Measurements from ENCODE around the gene XBP1. TPM values are rescaled to one million over a fixed set of nuclear protein-coding genes. Genes with fewer than 3 reads are reported as not detected.
"Not testable (repeated sequence)": the region's sequence is repeated elsewhere in the genome, so short reads cannot be mapped to it uniquely, and the experiment has no call there.

The XBP1 gene
- polyA plus RNA-seq (ENCODE audit: insufficient read length in 3 of 3), result 100 to 1,000 TPM; 132 to 149 (median 136) TPM

DNA sequence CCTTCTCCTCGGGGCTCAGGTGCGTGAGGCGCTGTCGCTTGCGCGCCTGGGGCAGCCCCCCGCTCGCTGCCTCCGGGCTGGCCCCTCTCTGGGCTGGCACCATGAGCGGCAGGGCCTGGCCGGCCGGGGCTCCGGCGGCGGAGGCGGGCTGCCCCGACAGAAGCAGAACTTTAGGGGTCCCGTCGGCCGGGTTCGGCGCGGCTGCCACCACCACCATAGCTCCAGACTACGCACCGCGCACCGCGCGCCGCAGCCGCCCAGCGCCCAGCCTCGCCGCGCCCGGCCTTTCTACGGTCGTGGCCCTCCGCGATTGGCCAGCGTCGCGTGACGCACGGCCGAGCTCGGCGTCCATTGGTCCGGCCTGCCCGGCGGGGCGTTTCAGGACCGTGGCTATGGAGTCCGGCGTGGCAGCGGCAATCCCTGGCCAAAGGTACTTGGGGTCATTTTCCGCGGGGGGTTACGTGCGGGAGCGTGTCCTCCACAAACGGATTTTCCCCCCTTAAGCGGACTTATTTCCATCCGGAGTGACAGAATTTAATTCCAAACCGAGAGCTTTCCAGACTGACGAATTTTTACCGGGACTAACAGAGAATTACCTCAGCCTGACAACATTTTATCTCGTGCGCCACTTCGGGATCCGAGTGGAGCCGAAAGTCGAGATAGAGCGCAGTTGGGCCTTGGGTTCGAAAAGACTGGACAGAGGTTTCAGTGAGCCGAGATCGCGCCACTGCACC is at the start of gene XBP1:
TSS of gene XBP1 (minus strand) at position 262 of the 734 bp plus-strand sequence.
- DNase-seq (ENCODE audit: low read depth in 3 of 3, low spot score in 2 of 3), result peak; percentile 86 to 94 (median 91)

DNA sequence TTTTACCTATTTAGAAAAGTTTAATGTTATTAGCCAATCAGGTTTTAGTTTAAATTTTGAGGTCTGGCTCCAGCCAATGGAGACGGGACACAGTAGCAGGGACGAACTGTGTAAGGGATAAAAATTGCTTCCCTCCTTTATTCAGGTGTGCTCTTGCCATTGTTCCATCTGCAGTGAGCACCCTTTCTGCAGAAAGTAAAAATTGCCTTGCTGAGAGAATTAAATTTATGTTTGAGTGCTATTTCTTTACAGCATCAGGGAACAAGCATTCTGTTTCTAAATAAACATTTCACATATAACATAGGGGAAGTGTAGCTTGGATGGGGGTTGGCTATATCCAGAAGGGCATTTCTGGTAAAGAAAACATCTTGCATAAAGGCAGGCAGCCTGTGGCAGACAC is 46.6 kb upstream of the XBP1 start:
- no peak for DNase-seq (ENCODE audit: low read depth in 3 of 3, low spot score in 2 of 3)

GRCh38 chr22:28844277-28844676 is 43.9 kb upstream of the XBP1 start:
- DNase-seq (ENCODE audit: low read depth in 3 of 3, low spot score in 2 of 3), result not testable (repeated sequence)

GRCh38 chr22:28843633-28844032 is 43.3 kb upstream of the XBP1 start:
- DNase-seq (ENCODE audit: low read depth in 3 of 3, low spot score in 2 of 3), result no peak

DNA sequence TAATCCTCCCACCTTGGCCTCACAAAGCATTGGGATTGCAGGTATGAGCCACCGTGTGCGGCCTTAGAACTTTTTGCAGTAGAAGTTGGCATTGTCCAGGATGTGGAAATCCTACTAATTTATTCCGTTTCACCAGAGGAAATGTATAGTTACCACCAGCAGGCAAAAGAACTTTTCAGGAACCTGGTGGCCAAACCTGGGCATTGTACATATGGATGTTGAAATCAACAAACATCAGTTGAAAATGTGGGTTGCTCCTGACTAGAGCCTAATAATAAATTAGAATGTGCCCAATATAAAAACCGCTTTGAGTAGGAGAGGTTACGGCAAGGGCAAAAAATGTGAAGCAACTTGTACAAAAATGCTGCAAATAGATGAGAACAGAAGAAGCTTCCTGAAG is 40.7 kb upstream of the XBP1 start:
- DNase-seq (ENCODE audit: low read depth in 3 of 3, low spot score in 2 of 3), result no peak

- DNase-seq (ENCODE audit: low read depth in 3 of 3, low spot score in 2 of 3), result no peak
Observed at GRCh38 chr22:28838971-28839370, 38.6 kb upstream of the XBP1 start.

- no peak for DNase-seq (ENCODE audit: low read depth in 3 of 3, low spot score in 2 of 3)
Observed at GRCh38 chr22:28837640-28838039, 37.3 kb upstream of the XBP1 start.

DNA sequence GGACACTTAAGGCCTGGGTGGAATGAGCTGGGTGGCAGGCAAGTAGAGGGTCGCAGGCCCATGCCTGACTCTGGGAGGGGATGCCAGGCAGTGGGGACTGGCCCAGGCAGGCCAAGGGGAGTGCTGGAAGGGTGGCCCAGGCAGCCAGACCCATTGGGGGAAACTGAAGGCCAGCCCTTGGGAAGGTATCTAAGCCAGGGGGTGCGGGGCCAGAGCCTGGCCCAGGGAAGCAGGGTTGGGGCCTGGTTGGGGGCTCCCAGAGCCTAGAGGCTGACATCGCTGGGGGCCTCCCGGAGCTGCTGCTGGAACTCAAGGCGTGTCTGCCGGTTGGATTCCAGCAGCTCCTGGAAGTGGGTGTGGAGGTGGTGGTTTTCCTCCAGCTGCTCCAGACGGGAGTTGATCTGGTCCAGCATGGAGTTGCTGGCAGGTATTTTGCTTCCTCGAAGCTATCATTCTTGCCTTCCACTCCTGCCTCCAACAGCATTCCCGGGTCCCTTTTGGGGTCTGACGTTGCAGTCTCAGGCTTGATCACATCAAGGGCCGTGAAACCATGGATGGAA is 35.3 kb upstream of the XBP1 start:
- no peak for DNase-seq (ENCODE audit: low read depth in 3 of 3, low spot score in 2 of 3)

- DNase-seq (ENCODE audit: low read depth in 3 of 3, low spot score in 2 of 3), result no peak
Observed at GRCh38 chr22:28833276-28833923, 33.0 kb upstream of the XBP1 start.

DNA sequence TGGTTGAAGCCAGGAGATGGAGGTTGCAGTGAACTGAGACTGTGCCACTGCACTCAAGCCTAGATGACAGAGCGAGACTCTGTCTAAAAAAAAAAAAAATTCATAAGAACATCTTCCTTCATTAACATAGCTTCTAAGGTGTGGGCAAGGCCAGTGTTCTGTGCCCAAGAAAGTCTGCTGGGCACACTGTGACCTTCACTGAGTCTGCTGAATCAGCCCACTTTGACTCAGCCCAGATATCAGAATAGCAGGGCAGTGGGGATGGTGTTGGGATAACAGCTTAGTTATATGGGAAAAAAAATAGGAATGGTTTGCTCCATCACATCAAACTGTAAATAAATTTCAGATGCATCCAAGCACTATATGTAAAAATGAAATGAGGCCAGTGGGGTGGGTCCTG is 32.4 kb upstream of the XBP1 start:
- DNase-seq (ENCODE audit: low read depth in 3 of 3, low spot score in 2 of 3), result no peak

- DNase-seq (ENCODE audit: low read depth in 3 of 3, low spot score in 2 of 3), result no peak
Observed at GRCh38 chr22:28831140-28832072, 31.0 kb upstream of the XBP1 start.

DNA sequence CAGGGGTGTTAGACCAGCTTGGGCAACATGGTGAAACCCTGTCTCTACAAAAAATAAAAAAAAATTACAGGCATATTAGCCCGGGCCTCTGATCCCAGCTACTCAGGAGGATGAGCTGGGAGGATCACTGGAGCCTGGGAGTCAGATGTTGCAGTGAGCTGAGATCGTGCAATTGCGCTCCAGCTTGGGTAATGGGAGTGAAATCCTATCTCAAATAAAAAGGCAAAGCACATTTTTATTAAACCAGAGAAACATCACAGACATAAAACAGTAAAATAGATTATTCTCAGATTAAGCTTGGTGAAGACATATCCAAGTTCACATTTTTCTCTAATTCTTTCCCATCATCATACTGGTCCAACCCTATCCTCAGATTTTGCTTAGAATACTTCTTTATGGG is 30.1 kb upstream of the XBP1 start:
- no peak for DNase-seq (ENCODE audit: low read depth in 3 of 3, low spot score in 2 of 3)

DNA sequence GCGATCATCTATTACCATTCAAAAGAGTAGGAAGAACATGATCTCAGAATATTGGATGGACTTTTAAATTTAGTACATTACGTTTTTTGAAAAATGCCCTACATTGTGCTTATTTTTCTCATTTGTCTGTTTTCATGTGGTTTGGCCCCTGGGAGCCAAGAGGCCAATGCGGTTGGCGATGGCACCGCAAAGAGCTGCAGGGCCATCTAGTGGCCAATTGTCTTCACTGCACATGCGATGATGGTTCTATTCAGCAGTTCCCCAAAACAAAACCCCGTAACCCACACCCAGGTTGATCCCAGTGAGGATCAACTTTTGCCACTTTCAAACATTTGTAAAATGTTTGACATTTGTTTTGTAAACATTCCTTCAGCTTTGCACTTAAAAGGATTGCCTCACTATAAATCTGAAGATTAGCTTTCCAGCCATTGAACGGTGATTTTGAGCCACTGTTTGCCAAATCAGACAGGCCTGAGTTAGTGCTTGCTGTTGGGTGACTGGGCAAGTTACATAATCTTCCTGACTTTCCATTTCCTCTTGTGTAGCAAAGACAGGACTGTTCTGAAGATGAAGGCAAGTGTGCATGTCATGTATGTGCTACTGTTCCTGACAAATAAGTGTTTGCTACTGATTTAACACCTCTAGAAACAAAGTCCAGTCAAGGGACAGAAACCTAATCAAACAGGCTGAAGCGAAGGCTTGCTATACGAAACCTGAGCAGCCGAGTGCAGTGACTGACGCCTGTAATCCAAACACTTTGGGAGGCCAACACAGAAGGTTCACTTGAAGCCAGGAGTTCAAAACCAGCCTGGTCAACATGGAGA is 29.2 kb upstream of the XBP1 start:
- peak in 1 of 3 donors; percentile 52 for DNase-seq (ENCODE audit: low read depth in 3 of 3, low spot score in 2 of 3)

- DNase-seq (ENCODE audit: low read depth in 3 of 3, low spot score in 2 of 3), result no peak
Observed at GRCh38 chr22:28826921-28827320, 26.6 kb upstream of the XBP1 start.

- DNase-seq (ENCODE audit: low read depth in 3 of 3, low spot score in 2 of 3), result not testable (repeated sequence)
Observed at GRCh38 chr22:28826430-28826829, 26.1 kb upstream of the XBP1 start.

- not testable (repeated sequence) for DNase-seq (ENCODE audit: low read depth in 3 of 3, low spot score in 2 of 3)
Observed at GRCh38 chr22:28824455-28824854, 24.1 kb upstream of the XBP1 start.

DNA sequence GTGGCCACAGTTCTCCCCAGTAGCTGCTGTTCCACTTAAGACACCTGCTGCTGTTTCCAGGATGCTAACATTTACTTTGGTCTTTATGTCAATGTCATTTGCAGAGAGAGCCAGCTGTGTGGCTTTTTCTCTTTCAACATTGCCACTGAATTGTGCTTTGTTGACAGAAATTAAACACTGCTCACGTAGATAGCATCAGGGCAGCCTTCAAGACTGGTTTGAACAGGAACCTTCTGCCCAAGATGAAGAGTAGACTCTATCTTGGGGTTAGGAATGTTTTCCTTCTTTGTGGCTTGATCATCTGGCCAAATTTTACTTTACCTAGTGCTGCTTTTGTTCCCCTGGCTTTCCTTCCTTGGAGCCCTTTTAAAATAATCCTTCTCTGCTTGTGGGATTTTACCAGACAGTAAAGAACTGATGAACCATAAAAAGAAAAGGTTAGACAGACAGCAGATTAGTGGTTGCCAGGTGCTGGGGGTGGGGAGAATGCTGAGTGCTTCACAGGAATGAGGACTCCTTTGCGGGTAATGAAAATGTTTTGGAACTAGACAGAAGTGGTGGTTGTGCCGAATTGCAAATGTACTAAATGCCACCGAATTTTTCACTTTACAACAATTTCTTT is 22.7 kb upstream of the XBP1 start:
- DNase-seq (ENCODE audit: low read depth in 3 of 3, low spot score in 2 of 3), result no peak

DNA sequence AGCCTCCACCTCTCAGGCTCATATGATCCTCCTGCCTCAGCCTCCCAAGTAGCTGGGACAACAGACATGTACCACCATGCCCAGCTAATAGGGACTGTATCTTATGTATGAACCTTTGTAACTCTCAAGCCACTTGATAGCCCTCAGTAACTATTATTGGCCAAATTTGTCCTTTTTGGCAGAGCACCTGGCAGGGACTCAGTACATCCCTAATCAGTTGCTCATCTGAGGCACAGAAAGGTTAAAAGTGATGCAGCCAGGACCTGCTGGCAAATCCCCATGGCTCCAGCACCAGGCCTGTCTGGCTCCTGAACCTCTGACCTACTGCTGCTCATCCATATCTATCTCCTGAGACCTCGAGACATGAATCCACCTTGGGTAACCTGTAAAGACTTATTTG is 21.1 kb upstream of the XBP1 start:
- DNase-seq (ENCODE audit: low read depth in 3 of 3, low spot score in 2 of 3), result no peak

DNA sequence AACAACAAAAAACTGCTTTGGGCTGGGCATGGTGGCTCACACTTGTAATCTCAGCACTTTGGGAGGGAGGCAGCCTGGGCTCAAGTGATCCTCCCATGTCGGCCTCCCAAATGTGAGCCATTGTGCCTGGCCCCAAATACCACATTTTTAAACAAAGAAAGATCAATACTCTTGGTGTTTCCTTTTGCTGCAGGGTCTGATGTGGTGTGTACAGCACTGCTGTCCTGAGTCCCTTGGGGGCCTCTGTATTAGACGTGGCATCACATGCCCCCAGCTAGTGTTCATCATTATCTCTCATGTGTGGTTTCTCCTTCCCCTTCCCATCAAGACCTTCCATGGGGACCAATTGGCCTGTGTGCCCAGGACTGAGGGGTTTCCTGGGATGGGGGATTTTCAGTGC is 20.5 kb upstream of the XBP1 start:
- no peak for DNase-seq (ENCODE audit: low read depth in 3 of 3, low spot score in 2 of 3)
